HG03558 (cell line): ENCODE results near the gene LRIT3.
"Not testable (repeated sequence)": the region's sequence is repeated elsewhere in the genome, so short reads cannot be mapped to it uniquely, and the experiment has no call there.

Experiments used
- ATAC-seq: cut with Tn5 transposase; IDR thresholded peaks from one replicate; pipeline ENCODE4 v1.9.1; 2021; ENCODE audit warnings: moderate number of reproducible peaks; ENCODE audit not compliant: unreplicated experiment; ENCODE audit errors: extremely low read depth

The LRIT3 gene

DNA sequence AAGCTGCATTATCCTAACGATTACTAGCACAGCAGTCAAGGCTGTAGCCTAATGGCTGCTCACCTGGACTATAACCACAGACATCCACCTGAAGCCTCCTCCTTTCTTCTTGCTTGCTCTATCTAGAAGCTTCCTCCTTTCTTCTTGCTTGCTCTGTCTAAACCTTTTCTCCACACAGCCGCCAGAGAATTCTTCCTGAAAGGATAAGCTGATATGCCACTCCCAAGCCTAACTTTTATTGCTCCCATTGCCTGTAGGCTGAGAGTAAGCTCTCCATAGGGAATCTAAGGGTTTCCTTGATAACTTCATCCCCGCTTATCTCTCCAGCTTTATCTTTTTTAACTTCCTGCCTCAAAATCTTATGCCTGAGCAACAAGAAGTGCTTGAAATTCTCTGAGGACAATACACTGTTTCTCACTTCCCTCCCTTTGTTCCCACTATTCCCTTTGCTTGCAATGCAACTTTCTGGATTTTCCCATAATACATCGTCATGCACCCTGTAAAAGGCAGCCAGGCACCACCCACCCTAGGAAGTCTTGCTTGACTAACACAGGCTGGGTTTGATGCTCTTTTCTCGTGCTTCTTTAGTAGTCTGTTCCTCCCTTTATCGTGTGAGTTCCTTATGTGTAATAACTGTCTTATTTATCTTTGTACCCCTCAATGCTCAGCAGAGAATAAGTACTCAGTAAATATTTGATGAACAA, 1.4 kb upstream of the LRIT3 start:
- no peak for ATAC-seq

DNA sequence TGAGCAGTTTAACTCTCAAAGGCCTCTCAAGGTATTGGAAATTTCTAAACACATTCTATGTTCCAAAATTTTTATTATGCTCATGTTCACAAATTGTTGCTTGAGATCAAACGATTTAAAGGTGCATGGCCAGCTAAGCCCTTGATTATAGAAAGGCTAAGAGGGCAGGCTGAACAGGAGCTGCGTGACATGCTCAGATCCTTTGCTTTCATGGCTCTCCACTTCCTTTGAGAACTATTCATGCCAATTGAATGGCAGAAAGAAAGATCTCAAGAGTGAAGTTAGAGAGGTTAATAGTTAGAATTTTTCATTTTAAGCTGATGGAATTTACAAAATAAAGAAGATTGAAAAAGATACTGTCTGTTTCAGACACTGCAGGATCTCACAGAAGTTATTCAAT, 594 bp downstream of the LRIT3 start:
- no peak for ATAC-seq

DNA sequence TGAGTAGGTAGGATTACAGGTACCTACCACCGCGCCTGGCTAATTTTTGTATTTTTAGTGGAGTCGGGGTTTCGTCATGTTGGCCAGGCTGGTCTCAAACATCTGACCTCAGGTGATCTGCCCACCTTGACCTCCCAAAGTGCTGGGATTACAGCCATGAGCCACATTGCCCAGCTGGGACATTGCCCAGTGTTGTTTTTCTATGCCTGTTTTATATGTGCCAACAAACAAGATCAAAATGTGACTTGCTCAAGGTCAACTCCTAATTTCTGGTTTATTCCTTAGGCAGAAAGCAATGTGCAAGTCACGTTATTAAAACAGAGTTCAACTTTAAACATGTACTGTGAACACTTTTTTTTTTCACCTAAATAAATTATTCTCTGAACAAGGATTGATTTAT, 2.7 kb downstream of the LRIT3 start:
- no peak for ATAC-seq

DNA sequence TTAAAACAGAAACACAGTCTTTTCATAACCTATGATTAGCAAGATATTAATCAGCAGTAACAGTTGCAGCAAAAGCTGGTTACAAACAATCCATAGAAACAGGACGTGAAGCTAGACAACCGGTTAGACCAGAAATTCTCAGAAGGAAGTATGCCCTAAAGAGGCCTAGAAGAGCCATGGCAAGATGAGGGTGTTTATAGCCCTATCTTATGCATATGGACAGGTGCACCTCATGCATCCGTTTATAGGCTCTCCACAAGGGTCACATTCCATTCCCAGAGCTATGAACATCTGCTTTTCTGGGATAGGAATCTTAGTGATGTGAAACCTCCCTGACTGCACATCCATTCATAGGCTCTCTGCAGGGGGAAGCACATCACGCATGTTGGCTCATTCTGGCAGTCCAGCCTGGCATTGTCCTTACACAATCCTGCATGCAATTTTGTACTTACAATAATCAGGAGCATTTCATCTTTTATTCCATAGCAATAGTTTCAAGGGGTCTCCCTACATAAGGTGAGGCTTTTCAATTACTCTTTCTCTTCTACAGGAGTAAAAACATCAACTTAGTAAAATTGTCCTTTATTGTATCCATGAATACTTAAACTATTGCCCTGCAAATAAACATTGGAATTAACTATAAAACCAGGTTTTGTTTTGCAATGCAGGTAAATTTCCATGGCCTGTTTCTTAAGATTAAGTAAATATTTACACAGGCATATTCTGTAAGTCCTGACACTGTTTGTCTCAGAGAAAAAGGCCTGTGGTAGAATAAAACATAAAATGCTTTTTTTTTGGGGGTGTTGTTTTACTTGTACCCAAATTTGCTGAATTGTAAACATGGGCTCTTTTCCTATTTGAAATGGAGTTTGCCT, 11.8 kb downstream of the LRIT3 start:
- not testable (repeated sequence) for ATAC-seq

DNA sequence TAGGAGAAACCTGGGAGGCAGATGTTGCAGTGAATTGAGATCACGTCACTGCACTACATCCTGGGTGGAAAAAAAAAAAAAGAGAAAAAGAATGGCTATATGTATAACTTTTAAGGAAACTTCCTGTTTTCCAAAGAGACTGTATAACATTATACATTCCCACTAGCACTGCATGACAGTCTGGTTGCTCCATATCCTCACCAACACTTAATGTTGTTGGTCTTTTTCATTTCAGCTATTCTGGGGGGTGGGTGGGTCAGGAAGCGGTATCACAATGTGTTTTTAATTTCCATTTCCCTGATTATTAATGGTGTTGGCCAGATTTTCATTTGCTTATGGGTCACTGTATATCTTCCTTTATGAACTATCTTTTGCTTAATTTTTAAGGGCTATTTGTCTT, 13.4 kb downstream of the LRIT3 start:
- no peak for ATAC-seq

DNA sequence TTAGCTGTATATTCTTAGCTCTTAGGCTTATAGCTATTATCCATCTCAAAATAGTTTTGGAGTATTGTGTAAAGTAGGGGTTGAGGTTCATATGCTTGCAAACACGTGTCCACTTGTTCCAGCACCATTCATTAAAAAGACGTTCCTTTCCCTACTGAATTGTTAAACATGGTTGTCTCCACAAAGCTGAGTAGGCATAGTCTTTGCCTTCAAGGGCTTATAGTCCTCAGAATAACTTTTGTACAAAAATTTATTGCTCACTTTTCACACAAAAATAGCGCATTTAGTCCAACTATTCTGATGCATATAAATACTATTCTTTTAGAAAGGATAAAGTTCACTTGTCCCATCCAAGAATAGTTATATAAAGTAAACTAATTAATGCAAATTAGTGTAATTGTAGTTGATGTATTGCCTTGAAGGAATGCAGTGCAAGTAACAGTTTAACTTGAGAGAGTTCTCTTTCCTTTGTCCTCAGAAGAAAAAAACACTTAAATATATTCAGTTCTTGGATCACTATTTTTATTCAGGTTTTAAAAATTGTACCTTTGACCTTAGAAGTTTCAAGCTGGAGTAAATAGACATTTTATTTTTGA, 14.1 kb downstream of the LRIT3 start:
- no peak for ATAC-seq

DNA sequence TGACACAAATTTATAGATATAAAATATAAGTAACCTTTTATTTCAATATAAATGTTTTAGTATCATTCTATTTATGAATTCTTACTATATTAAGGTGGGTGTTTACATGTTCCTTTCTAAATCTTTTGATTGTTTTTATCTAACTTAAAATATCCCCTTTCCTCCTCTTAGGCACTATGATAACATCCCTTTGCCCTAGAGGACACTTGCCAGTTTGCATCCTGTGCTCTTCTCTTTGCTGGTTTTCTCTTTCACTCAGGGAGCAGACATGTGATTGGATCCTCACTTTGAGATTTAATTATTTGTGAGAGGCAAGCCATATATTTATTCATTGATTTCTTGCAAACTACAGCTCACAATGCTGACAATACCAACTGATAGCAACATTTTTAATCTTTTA, 16.2 kb downstream of the LRIT3 start:
- no peak for ATAC-seq

DNA sequence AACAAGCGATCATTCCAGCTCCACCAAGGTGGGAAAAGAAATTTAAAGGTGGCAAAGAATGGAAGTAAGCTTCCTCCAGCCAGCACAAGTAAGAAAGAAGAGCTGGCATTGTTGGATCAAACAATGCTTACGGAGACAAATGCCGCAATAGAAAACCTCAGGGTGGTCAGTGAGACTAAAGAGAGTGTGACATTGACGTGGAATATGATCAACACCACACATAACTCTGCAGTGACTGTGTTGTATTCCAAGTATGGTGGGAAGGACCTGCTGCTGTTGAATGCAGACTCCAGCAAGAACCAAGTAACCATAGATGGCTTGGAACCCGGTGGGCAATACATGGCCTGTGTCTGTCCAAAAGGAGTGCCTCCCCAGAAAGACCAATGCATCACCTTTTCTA, 22.2 kb downstream of the LRIT3 start:
- no peak for ATAC-seq

DNA sequence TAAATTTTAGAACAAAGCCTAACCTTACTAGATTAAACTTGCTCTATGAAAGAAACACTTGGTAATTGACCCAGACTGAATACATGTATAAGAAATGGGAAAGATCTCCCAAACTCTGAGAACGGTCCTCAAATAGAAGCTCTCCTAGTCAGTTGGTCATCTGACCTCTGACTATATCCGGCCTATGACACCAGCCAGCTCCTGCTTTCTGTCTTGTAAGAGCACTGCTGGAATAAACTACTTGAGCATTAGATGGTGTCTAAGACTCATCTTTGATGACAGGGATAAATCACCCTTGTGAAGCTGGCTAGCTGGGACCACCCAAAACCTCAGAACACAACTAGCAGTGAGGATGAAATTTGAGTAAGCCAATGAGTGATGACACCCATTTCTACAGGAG, 24.2 kb downstream of the LRIT3 start:
- no peak for ATAC-seq

DNA sequence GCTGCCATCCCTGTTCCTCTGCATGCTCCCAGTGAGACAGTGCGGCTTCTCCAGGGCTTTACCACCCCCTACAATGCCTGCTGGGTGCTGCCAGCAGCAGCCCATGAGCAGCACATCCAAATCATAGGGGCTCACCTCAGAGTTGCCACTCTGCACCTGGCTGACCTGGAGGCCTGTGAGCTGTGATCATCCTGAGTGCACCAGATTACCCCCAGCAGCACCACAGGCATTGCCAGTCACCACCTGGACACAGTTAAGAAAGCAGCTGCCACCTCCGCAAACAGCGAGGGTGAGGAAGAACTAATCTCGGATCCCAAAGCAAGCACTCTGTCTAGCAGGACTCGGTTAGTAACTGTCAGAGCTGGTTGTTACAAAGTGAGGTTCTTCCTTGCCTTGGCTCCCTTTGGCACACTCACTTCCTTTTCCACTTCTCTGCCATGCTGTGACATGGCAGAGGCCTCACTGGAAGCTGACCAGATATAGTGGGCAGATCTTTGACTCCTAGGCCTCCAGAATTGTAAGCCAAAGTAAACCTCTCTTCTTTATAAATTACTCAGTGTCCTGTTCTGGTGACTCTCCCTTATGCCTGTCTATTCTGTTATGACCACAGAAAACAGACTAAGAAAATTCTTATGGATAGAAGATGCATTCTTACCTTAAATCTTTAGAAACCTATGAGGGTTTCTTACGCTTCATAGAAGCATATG, 25.2 kb downstream of the LRIT3 start:
- ATAC-seq: no peak

DNA sequence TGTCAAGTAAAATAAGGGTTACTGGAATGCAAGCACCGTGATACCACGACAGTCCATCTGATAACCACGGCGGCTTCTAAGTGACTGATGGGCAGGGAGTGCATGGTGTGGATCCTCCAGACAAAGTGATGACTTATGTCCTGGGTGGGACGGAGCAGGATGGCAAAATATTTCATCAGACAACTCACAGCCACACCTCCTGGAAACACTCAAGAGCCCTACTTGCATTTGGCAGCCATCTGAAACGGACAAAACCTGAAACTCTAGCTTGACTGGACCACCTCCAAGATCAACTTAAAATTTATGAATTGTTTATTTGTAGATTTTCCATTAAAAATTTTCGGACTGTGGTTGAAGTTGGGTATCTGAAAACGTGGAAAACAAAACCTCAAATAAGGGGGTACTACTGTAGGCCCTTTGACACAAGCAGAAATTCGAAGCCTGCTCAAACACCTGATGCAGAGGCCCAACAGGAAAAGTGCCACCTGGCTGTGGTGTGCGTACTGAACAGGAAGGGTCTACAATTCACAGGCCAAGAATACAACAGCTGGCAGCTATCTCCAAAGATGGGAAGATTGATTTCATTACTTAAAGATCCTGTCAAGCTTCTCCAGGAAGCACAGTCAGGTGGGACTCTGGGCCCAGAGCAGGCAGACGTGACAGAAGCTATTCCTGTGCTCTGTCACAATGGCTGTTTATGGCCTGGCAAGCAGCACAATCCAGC, 26.0 kb downstream of the LRIT3 start:
- ATAC-seq: no peak

DNA sequence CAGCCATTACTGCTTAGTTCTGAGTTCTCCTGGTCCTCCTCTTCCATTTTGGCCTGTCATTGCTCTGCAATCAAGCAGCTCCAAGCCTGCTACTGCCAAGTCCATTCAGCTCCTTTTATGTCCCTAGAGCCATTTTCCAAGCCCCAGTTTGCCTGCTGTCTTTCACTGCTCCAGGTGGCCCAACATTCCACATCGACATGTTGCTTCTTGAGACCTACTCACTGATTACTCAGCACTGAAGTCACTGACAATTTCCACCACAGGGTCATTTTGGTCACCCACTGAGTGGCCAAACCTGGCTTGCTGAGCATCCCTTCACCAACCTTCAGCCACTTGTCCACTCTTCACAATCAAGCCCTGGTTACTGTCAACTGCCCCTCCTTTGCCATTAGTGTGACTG, 27.2 kb downstream of the LRIT3 start:
- ATAC-seq: no peak

DNA sequence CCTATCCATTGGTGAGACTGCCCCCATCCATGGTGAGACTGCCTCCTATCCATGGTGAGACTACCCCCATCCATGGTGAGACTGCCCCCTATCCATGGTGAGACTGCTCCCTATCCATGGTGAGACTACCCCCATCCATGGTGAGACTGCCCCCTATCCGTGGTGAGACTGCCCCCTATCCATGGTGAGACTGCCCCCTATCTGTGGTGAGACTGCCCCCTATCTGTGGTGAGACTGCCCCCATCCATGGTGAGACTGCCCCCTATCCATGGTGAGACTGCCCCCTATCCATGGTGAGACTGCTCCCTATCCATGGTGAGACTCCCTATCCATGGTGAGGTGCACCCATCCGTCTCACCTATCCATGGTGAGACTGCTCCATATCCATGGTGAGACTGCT, 27.6 kb downstream of the LRIT3 start:
- ATAC-seq: not testable (repeated sequence)

DNA sequence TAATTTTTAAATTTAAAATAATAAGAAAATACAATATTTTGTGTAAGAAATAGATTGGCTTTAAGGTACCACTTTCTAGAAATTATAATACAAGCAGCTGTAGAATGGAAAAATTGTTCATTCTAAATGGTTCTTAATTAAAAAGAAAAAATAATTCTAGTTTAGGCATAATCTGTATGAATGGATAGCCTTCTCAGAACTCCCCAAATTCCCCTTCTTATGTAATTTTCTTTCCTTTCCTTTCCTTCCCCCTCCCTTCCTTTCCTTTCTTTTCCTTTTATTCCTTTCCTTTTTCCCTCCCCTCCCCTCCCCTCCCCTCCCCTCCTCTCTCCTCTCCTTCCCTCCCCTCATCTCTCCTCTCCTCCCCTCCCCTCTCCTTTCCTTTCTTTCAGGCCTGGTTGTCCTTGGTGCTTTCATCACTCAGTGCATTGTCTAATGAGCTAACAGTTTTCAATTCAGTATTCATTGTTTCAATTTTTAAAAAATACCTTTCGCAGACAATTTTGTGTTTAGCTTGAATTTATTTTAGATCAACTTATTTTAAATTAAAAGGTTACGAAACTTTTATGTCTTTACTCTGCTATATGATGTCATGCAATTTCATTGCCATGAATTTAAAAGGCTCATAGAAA, 28.8 kb downstream of the LRIT3 start:
- ATAC-seq: no peak

DNA sequence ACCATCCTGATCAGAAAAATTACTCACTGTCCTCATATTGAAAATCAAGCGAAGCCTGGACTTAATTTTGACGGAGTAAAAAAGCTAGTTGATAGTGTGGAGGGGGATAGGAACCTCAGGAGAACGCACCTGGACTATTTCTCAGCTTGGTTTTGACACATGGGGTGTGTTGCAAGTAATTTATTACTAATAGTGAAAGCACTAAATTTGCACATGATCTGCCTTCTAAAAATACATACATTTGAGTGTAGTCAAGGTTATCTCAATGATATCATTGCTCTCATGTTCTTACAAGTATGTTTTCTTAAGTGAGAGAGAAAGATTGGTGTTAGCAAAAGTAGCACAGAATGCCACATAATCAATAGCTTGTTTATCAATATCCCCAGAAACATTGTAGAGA, 29.5 kb downstream of the LRIT3 start:
- peak; percentile 71 for ATAC-seq

DNA sequence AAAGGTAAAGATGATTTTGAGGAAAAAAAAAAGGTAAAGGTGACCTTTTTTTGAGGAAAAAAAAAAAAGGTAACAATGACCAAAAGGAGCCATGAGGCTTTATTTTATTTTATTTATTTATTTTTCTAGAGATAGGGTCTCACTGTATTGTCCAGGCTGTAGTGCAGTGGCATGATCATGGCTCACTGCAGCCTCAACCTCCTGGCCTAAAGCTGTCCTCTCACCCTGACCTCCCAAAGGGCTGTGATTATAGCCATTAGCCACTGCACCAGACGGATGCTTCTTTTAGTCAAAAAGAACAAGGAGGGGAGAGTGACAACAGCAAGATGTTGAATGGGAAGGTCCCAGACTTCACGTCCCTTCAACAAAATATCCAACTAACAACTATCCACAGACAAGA, 30.4 kb downstream of the LRIT3 start:
- no peak for ATAC-seq

DNA sequence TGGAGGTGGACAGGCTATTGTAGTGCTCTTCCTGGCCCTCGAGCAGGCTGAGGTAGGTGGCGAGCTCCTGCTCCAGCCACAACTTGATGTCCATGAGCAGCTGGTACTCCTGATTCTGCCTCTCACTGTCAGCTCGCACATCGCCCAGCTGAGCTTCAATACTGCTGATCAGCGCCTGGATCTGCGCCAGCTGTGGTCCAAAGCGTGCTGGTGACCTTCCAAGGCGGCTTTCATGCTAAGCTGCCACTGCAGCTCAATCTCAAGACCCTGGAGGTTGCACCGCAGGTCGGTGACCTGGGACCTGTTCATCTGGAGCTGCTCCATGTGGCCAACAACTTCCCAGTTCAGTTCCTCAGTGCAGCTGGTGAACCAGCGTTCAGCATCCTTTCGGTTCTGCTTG, 31.2 kb downstream of the LRIT3 start:
- ATAC-seq: no peak

DNA sequence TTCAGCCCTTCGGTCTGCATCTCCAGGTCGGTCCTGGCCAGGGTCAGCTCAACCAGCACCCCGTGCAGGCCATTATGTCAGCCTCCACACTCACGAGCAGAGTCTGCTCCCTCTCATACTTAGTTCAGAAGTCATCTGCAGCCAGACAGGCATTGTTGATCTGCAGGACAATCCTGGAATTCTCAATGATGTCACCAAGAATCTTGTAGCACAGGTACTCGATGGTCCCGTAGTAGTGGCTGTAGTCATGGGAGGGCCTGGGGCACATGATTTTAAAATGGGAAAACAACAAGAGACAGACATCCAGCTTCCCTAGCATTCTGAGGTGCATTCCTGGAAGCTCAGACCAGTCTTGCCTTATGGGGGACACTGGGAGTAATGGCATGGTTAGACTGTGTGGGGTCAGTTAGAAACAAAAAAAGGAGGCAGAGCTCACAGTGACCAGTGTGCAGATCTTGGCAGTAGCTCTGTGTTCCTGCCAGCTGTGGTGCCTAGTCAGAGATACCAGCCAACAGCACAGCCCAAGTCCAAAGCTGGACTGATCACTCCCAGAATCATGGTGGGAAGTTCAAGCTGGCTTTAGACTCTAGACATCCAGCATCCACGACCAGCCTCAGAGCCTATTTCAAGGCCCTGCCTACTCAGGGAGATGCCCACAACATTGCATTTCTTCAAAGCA, 31.9 kb downstream of the LRIT3 start:
- ATAC-seq: no peak

DNA sequence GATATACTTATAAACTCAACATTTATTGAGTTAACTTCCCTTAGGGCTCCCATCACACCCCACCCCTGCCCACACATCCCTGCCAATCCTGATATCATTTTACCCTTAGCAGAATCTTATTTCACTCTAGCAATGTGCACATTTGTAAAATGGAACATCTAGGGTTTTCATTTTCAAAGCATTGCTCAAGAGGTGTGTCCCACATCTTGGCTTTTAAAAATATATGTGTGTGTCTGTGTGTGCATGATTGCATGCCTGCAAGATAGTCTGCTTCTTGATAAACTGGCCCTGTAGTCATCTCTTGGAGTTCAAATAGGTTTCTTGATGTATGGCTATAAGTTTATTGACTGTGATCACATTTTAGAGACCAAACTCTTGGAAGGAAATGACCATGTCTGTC, 38.4 kb downstream of the LRIT3 start:
- no peak for ATAC-seq
